ENCODE results near the gene NCAM2. TPM values are rescaled to one million over a fixed set of nuclear protein-coding genes. Genes with fewer than 3 reads are reported as not detected.

Gene NCAM2
- total and polyA plus RNA-seq, 2 experiments from 2014 or later = 0.36 to 0.83 TPM

DNA sequence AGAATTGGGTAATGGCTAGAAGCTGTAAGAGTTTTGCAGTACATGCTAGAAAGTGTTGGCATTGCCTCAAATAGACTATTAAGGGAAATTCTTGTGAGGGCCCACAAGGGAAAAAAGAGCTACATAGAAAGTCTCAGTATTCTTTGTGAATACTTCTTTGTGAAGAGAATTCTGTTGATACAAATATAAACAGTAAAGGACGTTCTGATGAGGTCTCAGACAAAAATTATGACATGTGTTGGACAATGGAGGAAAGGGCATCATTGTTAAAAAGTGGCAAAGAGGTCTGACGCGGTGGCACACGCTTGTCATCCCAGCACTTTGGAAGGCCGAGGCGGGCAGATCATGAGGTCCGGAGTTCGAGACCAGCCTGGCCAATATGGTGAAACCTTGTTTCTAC, 458.9 kb downstream of the NCAM2 start:
- Mint-ChIP-seq H3K27me3 (ENCODE audit: insufficient read depth, low read depth, poor library complexity) (no peaks in the 10 kb centered on the region), H3K9me3 (peaks cover 3% of the 10 kb centered on the region; the same call in 1 of the 3 replicates), H3K4me1 (no peaks in the 10 kb centered on the region), H3K36me3 (ENCODE audit: low read depth) (no peaks in the 10 kb centered on the region; the same call in 2 of the 3 replicates), H3K4me3 (no peak overlapping the region), H3K27ac (no peak overlapping the region)
- Histone ChIP-seq H3K27ac (ENCODE audit: low read depth) (no peak overlapping the region), H3K4me3 (no peak overlapping the region), H4K20me1 (replicated peaks; ENCODE audit: insufficient read depth) (no peaks in the 10 kb centered on the region), H3K27me3 (ENCODE audit: insufficient read depth) (no peaks in the 10 kb centered on the region), H3K79me2 (replicated peaks; ENCODE audit: insufficient read depth) (no peaks in the 10 kb centered on the region), H2AFZ (no peak overlapping the region), H3K4me2 (no peak overlapping the region), H3F3A (replicated peaks; ENCODE audit: low read depth) (no peaks in the 10 kb centered on the region), H3K36me3 (ENCODE audit: insufficient read depth) (no peaks in the 10 kb centered on the region), H3K4me1 (ENCODE audit: insufficient read depth) (no peaks in the 10 kb centered on the region), H3K9me2 (ENCODE audit: insufficient read depth) (peaks cover 6% of the 10 kb centered on the region; the same call in 1 of the 2 replicates)
- ATAC-seq (no peak), DNase-seq (ENCODE audit: low spot score) (no peak)
- TF ChIP-seq NANOG (IDR thresholded peaks at IDR 0.05; ENCODE audit: borderline replicate concordance) (no peak), ZNF331 (CRISPR knock-in tag; IDR thresholded peaks at IDR 0.05; ENCODE audit: low read depth) (no peak), EZH2 (IDR thresholded peaks at IDR 0.05; ENCODE audit: low read depth, unreplicated experiment) (no peak), JUNB (IDR thresholded peaks at IDR 0.05; ENCODE audit: unreplicated experiment) (no peak), ZNF114 (CRISPR knock-in tag; IDR thresholded peaks at IDR 0.05) (no peak), POLR2AphosphoS5 (IDR thresholded peaks at IDR 0.05; ENCODE audit: low read depth) (no peak), CREB1 (CRISPR knock-in tag; IDR thresholded peaks at IDR 0.05; ENCODE audit: low read depth) (no peak), STAT1 (IDR thresholded peaks at IDR 0.05; ENCODE audit: unreplicated experiment) (no peak), ETS1 (IDR thresholded peaks at IDR 0.05) (no peak), EZH2phosphoT487 (IDR thresholded peaks at IDR 0.05; ENCODE audit: unreplicated experiment) (no peak)
- TF ChIP-seq, protein P1, sequence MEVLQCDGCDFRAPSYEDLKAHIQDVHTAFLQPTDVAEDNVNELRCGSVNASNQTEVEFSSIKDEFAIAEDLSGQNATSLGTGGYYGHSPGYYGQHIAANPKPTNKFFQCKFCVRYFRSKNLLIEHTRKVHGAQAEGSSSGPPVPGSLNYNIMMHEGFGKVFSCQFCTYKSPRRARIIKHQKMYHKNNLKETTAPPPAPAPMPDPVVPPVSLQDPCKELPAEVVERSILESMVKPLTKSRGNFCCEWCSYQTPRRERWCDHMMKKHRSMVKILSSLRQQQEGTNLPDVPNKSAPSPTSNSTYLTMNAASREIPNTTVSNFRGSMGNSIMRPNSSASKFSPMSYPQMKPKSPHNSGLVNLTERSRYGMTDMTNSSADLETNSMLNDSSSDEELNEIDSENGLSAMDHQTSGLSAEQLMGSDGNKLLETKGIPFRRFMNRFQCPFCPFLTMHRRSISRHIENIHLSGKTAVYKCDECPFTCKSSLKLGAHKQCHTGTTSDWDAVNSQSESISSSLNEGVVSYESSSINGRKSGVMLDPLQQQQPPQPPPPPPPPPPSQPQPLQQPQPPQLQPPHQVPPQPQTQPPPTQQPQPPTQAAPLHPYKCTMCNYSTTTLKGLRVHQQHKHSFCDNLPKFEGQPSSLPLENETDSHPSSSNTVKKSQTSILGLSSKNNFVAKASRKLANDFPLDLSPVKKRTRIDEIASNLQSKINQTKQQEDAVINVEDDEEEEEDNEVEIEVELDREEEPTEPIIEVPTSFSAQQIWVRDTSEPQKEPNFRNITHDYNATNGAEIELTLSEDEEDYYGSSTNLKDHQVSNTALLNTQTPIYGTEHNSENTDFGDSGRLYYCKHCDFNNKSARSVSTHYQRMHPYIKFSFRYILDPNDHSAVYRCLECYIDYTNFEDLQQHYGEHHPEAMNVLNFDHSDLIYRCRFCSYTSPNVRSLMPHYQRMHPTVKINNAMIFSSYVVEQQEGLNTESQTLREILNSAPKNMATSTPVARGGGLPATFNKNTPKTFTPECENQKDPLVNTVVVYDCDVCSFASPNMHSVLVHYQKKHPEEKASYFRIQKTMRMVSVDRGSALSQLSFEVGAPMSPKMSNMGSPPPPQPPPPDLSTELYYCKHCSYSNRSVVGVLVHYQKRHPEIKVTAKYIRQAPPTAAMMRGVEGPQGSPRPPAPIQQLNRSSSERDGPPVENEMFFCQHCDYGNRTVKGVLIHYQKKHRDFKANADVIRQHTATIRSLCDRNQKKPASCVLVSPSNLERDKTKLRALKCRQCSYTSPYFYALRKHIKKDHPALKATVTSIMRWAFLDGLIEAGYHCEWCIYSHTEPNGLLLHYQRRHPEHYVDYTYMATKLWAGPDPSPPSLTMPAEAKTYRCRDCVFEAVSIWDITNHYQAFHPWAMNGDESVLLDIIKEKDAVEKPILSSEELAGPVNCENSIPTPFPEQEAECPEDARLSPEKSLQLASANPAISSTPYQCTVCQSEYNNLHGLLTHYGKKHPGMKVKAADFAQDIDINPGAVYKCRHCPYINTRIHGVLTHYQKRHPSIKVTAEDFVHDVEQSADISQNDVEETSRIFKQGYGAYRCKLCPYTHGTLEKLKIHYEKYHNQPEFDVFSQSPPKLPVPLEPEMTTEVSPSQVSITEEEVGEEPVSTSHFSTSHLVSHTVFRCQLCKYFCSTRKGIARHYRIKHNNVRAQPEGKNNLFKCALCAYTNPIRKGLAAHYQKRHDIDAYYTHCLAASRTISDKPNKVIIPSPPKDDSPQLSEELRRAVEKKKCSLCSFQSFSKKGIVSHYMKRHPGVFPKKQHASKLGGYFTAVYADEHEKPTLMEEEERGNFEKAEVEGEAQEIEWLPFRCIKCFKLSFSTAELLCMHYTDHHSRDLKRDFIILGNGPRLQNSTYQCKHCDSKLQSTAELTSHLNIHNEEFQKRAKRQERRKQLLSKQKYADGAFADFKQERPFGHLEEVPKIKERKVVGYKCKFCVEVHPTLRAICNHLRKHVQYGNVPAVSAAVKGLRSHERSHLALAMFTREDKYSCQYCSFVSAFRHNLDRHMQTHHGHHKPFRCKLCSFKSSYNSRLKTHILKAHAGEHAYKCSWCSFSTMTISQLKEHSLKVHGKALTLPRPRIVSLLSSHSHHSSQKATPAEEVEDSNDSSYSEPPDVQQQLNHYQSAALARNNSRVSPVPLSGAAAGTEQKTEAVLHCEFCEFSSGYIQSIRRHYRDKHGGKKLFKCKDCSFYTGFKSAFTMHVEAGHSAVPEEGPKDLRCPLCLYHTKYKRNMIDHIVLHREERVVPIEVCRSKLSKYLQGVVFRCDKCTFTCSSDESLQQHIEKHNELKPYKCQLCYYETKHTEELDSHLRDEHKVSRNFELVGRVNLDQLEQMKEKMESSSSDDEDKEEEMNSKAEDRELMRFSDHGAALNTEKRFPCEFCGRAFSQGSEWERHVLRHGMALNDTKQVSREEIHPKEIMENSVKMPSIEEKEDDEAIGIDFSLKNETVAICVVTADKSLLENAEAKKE (CRISPR knock-in tag; IDR thresholded peaks at IDR 0.05) = no peak
- TF ChIP-seq, protein P2, sequence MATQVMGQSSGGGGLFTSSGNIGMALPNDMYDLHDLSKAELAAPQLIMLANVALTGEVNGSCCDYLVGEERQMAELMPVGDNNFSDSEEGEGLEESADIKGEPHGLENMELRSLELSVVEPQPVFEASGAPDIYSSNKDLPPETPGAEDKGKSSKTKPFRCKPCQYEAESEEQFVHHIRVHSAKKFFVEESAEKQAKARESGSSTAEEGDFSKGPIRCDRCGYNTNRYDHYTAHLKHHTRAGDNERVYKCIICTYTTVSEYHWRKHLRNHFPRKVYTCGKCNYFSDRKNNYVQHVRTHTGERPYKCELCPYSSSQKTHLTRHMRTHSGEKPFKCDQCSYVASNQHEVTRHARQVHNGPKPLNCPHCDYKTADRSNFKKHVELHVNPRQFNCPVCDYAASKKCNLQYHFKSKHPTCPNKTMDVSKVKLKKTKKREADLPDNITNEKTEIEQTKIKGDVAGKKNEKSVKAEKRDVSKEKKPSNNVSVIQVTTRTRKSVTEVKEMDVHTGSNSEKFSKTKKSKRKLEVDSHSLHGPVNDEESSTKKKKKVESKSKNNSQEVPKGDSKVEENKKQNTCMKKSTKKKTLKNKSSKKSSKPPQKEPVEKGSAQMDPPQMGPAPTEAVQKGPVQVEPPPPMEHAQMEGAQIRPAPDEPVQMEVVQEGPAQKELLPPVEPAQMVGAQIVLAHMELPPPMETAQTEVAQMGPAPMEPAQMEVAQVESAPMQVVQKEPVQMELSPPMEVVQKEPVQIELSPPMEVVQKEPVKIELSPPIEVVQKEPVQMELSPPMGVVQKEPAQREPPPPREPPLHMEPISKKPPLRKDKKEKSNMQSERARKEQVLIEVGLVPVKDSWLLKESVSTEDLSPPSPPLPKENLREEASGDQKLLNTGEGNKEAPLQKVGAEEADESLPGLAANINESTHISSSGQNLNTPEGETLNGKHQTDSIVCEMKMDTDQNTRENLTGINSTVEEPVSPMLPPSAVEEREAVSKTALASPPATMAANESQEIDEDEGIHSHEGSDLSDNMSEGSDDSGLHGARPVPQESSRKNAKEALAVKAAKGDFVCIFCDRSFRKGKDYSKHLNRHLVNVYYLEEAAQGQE (IDR thresholded peaks at IDR 0.05; ENCODE audit: unreplicated experiment) = no peak
- TF ChIP-seq, protein P3, sequence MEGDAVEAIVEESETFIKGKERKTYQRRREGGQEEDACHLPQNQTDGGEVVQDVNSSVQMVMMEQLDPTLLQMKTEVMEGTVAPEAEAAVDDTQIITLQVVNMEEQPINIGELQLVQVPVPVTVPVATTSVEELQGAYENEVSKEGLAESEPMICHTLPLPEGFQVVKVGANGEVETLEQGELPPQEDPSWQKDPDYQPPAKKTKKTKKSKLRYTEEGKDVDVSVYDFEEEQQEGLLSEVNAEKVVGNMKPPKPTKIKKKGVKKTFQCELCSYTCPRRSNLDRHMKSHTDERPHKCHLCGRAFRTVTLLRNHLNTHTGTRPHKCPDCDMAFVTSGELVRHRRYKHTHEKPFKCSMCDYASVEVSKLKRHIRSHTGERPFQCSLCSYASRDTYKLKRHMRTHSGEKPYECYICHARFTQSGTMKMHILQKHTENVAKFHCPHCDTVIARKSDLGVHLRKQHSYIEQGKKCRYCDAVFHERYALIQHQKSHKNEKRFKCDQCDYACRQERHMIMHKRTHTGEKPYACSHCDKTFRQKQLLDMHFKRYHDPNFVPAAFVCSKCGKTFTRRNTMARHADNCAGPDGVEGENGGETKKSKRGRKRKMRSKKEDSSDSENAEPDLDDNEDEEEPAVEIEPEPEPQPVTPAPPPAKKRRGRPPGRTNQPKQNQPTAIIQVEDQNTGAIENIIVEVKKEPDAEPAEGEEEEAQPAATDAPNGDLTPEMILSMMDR (conservative IDR thresholded peaks at IDR 0.05; ENCODE audit: low read depth in 2 of 2) = no peak

Data from GM23338 (cell line).